Fibroblast of skin of left quadriceps (primary cell): ENCODE data around the gene TEDC2.
"Not testable (repeated sequence)": the region's sequence is repeated elsewhere in the genome, so short reads cannot be mapped to it uniquely, and the experiment has no call there.

Experiments
- DNase-seq, 2 experiments: peaks; one replicate each; pipeline ENCODE4 v3.0.0-alpha.2; 2013; ENCODE audit warnings: low read depth in 2 of 2

Gene TEDC2

DNA sequence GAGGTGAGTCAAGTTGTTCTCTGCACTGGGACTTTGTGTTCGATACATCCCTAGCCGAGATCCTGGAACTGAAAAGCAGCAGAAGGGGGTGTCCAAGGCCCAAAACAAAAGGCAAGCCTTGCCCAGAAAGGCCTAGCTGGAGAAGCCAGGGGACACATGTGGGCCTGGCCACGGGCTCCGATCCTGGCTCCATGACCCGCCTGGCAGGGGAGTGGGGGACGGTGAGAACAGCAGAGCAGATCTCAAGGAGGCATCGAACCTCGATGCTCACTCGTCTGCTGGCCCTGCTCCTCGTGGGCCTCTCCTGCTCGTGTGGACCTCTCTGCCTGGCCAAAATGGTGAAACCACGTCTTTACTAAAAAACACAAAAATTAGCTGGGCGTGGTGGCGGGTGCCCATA, 21.8 kb upstream of the TEDC2 start:
- DNase-seq, result no peak

DNA sequence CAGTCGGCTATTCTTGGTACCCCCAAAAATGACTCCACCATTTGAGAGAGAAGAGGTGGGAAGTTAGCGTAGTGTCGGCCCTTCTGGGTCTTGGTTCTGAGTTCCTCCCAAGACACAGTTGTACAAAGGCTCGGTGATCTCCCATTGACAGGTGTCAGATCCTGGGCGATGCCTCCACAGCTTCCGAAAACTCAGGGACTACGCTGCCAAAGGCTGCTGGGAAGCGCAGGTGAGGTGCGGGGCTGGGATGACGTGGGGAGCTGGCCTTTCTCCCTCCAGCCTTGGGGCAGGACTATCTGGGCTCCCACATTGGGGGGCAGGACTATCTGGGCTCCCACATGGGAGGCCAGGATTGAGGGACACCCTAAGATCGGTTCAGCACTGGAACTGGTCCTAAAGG, 20.3 kb upstream of the TEDC2 start:
- DNase-seq, result no peak

DNA sequence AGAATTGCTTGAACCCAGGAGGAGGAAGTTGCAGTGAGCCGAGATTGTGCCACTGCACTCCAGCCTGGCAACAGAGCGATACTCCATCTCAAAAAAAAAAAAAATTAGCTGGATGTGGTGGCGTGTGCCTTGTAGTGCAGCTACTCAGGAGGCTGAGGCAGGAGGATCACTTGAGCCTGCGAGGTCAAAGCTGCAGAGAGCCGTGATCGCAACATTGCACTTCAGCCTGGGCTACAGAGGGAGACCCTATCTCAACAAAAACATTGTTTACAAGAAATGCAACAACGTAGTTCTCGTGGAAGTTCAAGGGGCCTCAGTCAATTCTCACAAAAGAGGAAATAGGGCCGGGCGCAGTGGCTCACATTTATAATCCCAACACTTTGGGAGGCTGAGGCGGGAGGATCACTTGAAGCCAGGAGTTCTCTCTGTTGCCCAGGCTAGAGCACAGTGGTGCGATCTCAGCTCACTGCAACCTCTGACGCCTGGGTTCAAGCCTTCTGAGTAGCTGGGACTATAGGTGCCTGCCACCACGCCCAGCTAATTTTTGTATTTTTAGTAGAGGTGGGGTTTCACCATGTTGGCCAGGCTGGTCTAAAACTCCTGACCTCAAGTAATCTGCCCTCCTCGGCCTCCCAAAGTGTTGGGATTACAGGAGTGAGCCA, 18.6 kb upstream of the TEDC2 start:
- DNase-seq, result not testable (repeated sequence)

DNA sequence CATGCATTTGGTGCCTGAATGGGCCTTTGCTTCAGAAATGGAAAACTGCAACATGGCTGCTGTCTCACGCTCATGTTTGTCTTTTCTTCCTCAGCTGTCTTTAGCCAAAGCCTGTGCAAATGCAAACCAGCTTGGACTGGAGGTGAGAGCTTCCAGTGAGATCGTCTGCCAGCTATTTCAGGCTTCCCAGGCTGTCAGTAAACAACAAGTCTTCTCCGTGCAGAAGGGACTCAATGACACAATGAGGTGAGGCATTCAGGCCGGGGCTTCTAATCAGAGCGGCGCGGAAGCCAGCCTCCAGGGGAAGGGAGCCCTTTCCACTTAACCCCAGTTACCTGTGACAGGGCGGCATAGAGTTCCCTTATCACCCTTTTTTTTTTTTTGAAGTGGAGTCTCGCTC, 16.4 kb upstream of the TEDC2 start:
- no peak for DNase-seq

DNA sequence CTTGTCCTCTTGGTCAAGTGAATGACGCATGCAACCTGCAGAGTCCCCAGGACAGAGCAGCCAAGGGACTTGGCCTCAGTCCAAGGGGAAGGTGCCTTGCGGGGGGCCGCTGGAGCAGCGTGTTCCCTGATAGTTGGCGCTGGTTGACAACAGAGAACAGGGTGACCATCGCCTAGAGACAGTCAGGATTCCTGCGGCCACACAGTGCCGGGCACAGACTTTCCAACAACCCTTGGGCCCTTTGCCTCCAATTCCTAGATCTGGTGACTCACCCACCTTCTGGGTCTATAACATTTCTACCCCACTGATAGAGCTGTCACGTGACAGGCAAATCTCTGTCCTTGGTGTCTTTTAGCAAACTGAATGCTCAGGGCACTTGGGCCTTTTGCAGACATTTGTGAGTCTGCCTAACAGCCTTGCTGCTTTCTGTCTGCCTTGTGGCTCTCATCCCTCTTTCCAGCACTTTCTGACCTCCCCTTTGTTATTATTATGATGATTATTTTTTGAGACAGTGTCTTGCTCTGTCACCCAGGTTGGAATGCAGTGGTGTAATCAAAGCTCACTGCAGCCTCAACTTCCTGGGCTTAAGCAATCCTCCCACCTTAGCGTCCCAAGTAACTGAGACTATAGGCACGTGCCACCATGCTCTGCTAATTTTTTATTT, 11.9 kb upstream of the TEDC2 start:
- no peak for DNase-seq

DNA sequence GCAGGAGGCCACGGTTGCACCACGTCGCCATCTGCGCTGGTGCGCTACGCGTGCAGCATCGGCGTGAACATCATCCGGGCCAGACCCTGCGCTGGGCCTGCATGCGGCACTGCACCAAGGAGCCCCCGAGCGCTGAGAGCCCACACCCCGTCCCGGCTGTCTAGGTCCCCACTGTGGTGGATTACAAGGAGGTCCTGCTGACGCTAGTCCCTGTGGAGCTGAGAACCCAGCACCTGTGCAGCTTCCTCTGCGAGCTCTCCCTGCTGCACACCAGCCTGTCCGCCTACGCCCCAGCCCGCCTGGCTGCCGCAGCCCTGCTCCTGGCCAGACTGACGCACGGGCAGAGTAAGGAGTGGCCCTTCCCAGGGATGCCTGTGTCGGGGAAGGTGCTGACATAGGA, 10.8 kb upstream of the TEDC2 start:
- no peak for DNase-seq

DNA sequence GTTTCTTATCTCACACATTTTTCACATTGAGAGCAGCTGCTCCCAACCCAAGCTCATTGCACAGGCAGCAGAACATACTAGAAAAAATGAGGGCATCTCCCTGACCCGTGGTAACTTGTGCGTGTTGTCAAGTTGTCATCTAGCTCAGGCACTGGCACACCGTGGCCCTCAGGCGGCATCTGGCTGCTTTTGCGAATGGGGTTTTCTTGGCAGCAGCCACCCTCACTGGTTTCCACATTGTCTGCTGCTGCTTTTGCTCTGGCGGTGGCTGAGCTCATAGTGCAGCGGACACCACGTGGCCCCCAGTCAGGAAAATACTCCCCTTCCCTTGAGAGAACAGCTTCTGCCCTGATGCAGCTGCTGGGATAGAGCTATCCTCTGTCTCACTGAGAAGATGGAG, 9.4 kb upstream of the TEDC2 start:
- no peak for DNase-seq

DNA sequence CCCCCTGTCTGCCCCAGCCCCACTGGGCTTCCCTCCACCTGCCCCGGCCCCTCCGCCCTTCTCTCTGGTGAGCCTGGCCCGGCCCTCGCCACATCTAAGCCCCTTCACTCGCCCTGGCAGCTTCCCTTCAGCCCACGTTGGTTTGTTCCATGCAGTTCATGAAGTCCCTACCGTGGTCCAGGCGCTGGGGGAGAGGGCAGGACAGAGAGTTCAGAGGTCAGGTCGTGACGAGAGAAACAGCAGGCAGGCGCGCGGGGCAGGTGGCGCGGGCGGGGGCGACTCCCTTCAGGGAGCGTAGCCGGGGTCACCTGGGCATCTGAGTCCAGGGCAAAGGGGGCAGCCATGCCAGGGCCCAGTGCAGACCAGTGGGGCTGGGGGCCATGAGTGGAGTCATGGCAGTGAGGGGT, 8.9 kb upstream of the TEDC2 start:
- no peak for DNase-seq

DNA sequence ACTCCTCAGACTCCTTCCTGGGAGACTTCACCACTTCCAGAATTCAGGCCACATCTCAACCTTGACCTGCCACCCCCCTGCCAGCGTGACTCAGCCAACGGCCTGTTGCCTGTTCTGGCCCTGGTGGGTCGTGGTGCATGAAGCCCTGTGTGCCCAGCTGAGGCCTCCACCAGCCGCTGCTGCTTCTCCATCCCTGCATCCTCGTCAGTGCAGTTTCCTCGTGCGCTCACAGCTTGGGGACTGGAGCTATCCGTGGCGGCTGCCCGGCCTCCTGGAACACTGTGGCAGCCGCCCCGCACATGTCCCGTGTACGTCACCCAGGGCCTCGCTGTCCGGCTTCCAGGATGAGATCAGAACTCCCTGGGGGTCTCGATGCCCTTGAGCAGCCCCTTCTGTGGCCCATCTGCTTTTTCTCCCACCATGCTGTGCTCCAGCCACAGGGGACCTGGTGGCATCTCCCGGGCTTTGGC, 8.0 kb upstream of the TEDC2 start:
- DNase-seq, result no peak

DNA sequence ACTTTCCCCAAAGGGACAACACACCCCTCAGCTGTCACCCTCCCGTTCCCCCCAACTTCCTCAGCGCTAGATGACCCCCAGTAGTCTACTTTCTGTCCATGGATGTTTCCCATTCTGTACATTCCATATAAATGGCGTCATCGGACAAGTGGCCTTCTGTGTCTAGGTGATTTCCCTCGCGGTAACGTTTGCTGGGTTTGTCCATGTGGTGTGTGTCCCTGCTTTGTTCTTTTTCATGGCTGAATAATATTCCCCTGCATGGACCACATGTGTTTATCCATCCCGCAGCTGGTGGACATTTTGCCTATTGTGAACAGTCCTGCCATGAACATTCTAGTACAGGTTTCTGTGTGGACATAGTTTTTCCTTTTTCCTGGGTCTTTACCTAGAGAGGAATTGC, 7.3 kb upstream of the TEDC2 start:
- DNase-seq, result no peak

DNA sequence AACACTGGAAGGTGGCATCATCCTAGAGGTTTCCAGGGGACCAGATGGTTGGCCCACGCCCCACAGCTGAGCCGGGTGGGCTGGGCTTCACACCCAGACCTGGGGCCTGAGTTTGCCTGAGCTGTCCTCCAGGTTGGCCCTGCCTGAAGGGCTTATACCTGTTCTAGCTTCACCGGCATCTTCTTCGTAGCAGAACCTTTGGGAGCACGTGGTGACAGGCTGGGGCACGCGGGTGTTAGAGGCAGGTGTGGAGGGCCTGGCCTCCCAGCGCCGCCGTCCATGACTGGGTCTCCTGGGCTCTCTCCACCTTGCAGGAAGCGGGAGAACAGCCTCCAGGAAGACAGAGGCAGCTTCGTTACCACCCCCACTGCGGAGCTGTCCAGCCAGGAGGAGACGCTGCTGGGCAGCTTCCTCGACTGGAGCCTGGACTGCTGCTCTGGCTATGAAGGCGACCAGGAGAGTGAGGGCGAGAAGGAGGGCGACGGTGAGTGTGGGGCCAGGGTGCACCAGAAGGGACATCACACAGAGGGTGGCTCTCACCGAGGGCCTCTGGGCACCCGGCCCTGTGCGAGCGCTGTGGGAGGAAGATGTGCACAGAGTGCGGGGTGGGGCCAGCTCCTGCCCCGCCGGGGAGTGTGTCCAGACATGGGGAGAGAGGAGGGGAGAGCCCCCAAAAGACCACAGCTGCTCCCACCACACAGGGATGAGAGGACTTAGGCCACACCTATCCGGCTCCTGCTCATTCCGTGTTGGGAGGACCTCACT, 4.6 kb upstream of the TEDC2 start:
- DNase-seq, result no peak

DNA sequence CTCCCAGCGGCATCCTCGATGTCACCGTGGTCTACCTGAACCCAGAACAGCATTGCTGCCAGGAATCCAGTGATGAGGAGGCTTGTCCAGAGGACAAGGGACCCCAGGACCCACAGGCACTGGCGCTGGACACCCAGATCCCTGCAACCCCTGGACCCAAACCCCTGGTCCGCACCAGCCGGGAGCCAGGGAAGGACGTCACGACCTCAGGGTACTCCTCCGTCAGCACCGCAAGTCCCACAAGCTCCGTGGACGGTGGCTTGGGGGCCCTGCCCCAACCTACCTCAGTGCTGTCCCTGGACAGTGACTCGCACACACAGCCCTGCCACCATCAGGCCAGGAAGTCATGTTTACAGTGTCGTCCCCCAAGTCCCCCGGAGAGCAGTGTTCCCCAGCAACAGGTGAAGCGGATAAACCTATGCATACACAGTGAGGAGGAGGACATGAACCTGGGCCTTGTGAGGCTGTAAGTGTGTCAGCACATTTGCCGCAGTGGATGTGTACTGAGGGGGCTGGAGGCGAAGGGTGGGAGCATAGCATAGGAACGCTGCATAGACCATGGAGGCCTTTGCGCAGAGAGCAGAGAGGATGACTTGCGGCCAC, 3.3 kb upstream of the TEDC2 start:
- no peak for DNase-seq

DNA sequence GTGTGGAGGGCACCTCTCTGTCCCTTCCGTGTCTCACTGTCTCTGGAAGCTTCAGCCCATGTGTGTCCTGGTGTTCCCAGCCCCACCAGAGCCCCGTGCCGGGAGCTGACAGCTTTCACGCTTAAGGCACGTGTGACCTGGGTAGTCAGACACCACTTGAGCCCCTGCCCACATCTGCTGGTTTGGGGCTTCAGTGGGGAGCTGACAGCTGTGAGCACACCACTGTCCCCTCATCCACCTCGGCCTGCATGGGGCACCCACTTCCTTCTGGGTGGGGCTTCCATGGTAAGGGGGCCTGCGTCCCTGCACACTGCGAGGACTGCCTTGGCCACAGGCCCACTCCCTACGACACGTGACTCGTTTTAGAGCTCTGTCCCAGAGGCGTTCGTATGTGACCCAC, 2.6 kb upstream of the TEDC2 start:
- DNase-seq, result no peak

DNA sequence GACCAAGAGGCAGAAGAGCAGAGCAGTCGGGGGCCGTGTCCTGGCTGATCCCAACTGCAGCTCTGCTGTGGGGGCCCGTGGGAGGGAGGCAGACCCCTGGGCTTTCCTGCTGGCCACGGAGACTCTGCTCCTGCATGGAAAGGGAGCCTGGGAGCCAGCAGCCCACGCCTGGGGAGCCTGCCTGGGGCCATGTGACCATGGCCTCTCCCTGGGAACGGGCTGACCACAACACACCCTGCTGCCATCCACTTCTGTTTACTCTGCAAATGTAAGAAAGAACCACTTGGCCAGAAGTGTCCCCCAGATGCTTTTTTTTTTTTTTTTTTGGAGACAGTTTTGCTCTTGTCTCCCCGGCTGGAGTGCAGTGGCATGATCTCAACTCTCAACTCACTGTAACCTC, 2.0 kb upstream of the TEDC2 start:
- no peak for DNase-seq

DNA sequence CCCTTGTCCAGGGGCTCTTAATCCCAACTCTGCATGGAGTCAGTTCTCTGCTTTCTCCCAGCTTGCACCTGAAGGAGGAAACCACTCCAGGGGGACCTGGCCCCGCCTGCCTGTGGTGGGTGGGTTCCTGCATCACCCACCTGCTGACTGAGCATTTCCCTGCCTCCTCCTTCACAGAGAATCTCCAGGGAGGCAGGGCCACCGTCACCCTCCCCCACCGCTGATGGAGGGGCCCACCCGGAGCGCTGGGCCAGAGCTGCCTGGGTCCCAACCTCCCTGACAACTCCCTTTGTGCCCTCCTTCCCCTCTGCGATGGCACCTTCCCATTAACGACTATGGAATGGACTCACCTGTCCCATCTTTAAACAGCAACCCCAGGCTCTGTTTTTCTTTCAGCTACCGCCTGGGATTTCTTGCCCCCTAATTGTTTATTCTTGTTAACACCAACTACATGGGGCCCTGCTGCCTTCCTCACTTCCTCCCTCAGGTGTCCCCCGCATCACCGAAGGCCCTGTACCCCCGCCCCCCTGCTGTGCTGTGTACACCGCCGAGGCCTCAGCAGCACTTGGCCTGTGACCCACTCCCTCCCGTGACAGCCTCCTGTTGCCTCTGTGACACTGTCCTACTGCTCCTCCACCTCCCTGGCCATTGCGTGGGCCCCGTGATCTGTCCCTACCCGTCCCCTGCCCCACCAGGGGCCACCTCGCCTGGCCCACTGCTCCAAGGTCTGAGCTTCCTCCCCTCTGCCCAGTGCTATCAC, 842 bp upstream of the TEDC2 start:
- no peak for DNase-seq

DNA sequence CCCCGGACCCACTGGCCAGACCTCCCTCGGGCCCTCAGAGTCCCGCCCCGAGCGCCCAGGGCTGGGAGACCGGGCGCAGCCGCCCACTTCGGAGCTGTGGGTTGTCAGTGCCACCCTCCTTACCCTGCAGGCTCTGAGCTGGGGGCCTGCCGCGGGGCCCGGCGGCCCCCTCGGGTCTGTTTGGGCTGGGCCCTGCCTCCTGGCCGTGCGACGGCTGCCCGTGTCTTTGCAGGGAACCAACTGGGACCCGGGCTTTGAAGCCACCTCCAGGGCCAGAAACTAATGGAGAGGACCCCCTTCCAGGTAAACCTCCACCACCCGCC, 443 bp downstream of the TEDC2 start:
- DNase-seq, result no peak

DNA sequence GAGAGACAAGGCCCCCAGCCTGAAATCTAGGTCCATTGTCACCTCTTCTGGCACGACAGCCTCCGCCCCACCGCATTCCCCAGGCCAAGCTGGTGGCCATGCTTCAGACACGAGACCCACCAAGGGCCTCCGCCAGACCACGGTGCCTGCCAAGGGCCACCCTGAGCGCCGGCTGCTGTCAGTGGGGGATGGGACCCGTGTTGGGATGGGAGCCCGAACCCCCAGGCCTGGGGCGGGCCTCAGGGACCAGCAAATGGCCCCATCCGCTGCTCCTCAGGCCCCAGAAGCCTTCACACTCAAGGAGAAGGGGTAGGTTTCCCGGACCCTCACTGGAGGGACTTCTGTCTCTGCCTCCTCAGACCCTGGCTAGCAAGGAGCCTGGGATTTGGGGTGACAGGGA, 1.0 kb downstream of the TEDC2 start:
- DNase-seq, result no peak

DNA sequence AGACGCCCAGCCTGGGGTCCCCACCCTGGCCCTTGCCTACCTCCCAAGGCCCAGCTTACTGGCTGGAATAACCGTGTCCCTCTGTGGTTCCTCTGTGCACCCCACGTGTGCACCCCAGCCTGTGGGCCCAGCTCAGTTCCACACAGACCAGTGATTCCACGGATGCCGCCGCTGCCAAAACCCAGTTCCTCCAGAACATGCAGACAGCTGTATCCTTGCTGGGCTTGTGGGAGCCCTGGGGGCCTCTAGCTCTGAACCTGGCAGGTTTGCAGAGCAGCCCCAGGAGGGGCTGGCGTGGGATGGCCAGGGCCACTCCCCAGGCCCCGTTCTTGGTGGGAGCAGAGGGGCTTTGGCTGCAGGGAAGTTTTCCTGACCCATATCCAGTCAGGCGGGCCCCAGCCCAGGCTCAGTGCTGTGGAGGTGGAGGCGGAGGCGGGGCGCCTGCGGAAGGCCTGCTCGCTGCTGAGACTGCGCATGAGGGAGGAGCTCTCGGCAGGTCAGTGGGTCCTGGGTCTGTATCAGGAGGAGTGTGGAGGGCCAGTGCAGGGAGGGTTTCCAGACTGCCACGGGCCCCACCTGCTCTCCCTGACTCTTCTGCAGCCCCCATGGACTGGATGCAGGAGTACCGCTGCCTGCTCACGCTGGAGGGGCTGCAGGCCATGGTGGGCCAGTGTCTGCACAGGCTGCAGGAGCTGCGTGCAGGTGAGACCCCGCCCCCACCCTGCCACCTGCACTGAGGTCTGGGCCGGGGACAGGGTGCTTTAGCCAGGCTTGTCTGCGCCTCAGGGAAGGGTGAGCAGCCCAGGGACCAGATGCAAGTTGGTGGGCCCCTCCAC, 2.3 kb downstream of the TEDC2 start:
- DNase-seq, result no peak

DNA sequence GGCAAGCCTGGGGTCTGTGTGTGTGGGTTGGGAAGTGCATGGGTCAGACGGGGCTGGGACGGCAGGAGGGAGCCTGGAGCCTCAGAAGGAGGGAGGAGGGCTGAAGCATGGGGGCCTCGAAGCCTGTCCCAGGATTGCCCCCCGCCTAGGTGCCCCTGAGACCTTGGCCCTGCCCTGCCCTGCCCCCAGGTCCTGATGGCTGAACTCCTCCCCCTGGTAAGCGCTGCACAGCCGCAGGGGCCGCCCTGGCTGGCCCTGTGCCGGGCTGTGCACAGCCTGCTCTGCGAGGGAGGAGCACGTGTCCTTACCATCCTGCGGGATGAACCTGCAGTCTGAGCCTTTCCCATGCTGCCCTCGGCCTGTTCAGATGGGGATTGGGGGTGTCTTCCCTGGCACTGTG, 4.4 kb downstream of the TEDC2 start:
- DNase-seq, result no peak

DNA sequence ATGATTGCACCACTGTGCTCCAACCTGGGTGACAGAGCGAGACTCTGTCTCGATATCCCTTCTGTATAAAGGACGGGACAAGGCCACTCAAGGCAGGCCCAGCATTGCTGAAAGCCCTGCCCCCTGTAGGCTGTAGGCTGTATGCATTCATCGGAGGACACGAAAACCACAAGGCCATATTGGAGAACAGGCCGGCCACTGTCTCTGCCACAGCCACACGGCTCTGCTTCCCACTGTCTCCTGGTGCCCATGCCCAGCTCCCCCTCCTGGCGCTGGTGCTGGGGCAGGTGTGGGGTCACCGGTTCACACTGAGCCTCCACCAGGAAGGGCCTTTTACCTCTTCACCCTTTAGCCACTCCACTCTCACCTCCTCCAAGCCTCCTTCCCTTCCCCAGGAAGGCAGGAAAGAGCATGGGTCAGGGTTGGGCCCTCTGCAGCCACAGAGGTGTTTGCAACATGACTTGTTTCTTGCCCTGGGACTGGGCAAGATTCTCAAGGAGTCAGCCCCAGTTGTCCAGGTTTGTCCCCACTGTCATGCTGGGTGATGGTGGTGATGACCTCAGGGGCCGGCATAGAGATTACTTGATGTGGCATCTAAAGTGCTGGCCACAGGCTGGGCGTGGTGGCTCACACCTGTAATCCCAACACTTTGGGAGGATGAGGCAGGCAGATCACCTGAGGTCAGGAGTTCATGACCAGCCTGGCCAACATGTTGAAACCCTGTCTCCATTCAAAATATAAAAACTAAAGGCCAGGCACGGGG, 5.9 kb downstream of the TEDC2 start:
- DNase-seq, result no peak
